Effector CD4-positive, alpha-beta T cell (primary cell): ENCODE results near the gene HAT1.
"Not testable (repeated sequence)": the region's sequence is repeated elsewhere in the genome, so short reads cannot be mapped to it uniquely, and the experiment has no call there.

Source experiments
- DNase-seq: peaks from one replicate; pipeline ENCODE4 v3.0.0-alpha.2; 2020
- total RNA-seq: gene quantifications from one replicate; lab custom pipeline; 2026; lab: John Stamatoyannopoulos, UW

HAT1 gene, protein sequence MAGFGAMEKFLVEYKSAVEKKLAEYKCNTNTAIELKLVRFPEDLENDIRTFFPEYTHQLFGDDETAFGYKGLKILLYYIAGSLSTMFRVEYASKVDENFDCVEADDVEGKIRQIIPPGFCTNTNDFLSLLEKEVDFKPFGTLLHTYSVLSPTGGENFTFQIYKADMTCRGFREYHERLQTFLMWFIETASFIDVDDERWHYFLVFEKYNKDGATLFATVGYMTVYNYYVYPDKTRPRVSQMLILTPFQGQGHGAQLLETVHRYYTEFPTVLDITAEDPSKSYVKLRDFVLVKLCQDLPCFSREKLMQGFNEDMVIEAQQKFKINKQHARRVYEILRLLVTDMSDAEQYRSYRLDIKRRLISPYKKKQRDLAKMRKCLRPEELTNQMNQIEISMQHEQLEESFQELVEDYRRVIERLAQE
- total RNA-seq, result 37.5 reads per million, percentile 62 among the genes with 10 or more reads in this experiment

DNA sequence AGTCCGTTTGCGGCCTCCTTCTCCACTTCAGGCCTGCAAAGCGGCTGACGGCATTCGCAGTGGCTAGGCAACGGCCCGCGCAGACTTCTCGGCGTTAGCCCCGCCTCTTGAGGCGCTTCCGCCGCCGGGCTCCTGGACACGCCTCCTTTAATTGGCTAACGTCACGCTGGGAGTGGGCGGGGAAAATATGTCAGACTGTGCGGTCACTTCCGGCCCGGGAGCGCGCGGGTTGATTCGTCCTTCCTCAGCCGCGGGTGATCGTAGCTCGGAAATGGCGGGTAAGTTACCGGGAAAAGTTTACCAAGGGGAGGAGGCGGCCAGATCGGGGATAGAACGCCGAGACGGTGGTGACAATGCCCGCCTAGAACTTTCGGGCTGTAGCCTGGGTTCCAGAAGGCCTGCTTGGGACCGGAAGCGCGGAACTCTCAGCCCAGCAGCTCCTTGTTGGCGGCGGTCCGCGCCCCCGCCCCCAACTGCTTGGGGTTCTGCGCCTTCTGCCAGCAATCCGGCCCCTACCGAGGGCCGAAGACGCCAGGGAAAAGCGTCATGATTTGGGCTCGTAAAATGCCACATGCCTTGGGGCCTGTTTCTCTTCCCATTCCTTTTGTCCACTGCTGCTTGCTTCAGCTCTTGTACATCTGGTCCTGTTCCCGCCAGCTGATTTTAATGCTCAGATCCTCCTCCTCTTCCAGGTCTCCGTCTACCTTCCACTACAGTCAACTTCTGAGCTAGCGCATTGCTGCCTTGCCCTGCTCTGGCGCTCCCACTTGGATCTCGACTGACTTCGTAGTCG, at the start of gene HAT1:
TSS of gene HAT1 (plus strand) at position 232 of the 793 bp plus-strand sequence. CDS start at position 272, 40 bp downstream.
- DNase-seq, result peak; percentile 96

DNA sequence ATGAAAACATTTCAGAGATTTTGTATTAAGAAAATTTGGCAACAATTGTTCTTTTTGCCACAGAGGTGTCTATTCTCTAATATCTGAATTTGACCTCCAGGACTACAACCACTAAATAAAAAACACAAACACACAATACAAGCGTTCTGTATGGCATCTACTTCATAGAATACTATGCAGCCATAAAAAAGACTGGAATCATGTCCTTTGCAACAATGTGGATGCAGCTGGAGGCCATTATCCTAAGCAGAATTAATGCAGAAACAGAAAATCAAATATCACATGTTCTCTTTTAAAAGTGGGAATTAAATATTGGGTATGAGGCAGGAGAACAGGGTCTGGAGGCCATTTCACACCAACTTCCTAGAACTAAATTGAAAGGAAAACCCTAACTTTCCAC, 47.7 kb upstream of the HAT1 start:
- DNase-seq, result no peak

DNA sequence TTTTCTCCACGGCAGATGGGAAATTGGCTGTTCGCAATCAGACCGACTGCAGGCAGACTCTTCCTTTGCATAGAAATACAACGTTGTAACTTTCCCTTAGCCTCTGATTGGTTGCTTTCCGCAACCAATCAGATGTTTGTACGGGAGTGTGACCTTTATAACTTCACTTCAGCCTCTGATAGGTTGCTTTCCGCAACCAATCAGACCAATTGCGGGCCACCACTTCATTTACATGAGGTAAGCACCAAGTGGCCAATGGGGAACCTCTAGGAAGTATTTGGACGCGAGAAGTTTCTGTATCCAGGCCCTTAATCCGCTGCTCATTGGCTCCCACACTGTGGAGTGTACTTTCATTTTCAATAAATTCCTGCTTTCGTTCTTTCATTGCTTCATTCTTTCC, 47.3 kb upstream of the HAT1 start:
- DNase-seq, result no peak

DNA sequence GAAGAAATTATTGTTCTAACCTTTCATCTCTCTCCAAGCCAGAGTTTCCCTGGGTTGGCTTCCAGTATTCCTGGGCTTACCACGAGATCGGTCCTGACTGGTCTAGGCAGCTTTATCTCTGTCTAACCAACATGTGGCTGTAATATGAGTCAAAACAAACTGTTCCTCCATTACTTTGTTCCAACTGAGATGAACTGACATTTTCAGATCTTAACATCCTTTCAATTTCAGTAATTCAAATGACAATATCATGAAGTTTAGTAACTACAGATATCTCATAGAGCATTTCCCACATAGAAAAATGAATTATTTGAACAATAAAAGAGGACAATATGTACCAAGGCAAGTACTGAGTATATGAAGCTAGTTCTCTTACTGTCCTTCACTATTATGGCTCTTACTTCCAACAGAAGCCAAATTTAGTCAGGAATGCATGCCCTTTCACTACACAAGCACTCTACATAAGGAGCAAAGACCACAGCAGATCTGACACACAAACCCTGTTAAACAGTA, 43.7 kb upstream of the HAT1 start:
- no peak for DNase-seq

DNA sequence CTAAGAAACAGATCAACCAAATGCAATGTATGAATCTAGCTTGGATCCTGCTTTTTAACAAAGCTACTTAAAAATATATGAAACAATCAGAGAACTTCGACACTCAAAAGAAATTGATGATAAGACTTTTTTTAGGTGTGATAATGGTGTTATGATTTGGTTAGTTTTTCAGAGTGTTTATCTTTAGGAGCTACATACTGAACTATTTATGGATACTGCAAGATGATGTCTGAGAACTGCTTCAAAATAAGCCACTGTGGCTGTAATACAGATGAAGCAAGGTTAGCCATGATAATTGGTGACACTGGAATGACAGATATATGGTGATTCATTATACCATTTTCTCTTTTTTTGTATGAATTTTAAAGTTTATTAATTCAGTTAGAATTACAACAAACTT, 42.4 kb upstream of the HAT1 start:
- DNase-seq, result no peak

DNA sequence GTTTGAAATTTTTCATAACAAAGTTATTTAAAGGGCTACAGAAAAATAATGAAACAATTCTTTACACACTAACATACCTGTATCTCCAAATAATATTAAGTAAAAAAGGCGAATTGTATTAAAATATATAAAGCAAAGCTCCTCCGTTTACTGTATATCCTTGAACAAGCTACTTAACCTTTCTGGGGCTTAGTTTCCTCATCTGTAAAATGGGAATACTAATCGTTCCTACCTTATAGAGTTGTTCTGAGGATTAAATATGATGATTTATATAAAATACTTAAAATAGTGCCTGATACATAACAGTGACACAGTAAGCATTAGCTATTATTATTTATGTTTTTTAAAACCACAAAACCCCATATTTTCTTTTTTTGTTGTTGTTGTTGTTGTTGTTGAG, 41.5 kb upstream of the HAT1 start:
- no peak for DNase-seq

DNA sequence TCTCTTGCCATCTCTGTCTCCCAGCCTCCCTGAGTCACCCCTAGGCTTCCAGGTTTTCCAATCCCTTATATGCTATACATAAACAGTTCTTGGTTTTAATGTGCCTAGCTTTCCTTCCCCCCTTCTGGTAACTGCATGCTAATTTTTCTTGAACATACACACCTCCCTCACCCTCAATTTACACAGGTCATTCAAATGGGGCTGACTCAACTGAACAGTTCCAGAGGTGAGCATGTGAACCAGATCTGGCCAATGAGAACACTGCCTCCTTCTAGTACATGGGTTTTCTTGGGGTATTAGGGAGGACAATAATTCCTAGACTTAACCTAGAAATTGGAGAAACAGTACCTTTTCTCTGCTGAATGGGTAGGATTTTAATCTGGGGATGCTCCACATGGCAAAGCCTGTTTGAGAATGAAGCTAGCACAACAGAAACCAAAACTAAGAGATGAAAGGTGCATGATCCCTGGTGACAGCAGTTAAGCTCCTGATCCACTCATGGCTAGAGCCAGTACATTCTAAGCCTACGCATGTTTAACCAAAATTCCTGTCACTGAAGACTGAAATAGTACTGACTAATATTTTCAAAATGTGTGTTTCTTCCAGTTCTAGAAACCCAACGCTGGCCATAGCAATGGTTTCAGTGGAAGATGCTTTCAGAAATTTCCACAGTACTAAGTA, 40.0 kb upstream of the HAT1 start:
- DNase-seq, result no peak

DNA sequence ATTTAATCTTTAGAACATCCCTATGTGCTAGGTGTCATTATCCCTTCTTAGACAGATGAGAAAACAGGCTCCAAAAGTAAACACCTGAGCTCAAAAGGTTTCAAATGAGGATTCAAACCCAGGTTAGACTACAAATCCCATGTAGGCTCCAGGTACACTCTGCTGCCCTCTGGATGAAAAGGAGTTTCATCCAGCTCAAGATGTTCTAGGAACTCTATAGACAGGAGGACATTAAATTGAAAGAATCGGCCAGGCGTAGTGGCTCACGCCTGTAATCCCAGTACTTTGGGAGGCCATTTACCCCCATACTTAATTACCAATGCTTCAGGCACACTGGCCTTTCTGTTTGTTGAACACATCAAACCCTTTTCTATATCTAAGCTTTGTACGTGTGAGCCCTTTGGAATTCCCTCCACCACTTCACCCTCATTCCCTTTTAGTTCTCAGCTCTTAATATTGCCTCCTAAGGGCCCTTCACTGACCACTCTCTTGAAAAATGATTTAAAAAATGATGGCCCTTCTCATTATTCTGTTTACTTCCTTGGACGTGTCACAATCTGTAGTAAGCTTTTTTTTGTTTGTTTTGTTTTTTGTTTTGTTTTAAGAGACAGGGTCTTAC, 38.9 kb upstream of the HAT1 start:
- DNase-seq, result no peak

DNA sequence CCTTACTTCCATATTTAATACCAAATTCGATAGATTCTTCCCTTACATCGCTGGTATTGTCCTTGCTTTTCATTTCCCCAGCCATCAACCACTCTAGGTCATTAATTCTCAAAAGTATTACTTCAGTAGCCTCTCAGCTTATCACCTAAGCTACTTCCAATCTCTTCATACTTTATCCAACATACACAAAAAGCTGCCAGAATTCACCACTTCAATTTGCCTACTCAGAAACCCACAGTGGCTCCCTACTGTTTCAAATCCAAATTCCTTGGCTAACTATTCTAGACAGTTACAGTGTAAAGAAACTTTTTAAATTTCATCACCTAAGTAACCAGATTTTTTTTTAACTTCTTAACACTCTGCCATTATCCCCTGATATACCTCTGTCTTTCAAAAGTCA, 32.9 kb upstream of the HAT1 start:
- no peak for DNase-seq

DNA sequence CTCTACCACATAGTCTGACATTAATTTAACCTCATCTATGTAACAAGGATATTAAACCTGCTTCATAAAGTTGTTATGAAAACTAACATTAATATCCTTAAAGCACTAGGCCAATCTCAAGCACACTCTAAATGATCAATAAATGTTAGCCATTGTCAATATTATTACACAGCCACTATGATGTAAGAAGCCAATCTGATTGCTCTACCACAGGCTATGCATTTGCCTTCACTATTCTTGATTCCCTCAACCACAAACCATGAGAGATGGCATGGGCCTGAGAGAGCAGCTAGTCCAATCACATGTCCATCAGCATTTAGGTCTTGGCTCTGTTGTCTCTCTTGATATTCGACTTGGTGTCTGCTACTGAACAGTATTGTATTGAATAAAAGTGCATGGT, 32.5 kb upstream of the HAT1 start:
- DNase-seq, result no peak

DNA sequence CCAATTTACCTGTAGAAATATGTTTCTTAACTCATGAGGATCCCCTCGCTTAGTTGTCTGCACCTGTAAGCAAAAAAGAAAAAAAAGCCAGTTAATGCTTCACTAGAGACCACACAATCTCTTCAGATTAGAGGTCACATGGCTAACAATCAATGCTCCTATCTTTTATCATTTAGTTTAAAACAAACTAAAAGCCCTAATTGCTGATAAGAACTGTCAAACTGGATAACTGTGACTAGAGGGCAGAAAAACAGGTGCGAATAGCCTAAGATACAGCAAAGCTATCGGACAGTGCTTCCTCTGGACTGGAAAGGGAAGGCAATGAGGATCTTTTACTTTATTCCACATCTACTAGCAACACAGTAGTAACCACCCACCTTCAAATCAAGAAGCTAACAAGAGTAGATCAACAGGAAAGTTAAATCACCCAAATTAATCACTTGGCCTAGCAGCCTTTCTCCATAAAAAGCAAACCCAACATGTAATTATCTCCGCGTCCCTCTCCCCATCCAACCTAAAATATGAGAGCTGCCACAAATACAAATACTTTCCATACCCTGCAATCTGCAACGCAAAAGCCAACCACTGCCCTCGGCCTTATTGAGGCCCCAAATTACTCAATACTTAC, 29.0 kb upstream of the HAT1 start:
- DNase-seq, result no peak

DNA sequence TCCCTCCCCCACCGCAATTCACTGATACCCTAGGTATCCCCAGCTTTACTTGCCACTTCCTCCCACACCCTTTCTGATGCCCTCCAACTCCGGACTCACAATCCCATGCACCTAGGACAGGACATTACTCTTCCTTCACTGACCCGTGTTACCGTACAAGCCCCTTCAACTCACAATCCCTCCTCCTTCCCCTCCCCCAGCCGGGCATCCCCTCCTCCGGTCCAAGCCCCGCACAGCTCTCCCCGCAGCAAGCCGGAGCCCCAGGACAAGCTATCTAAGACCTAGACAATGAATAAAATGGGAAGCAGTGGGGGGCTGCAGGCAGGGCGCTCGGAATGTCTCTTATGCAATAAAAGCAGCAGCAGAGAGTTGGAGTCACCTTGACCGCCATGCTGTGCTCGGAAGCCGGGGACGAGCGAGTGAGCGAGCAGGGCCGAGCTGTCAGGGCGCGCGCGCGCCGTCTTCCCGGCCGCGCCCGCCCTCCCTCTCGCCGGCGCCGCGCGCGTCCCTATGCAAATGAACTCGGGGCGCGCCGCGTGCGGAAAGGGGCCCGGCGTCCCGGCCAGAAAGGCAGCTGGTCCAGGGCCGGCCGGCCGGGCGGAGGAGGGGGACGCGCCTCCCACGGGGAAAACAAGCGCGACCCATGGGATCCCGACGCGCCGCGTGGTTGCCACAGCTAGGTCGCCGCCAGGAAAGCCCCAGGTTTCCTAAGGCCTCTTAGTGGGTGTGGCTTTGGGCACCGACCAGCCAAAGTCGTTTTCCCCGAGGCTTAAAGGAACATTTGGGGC, 28.2 kb upstream of the HAT1 start, which contains the start of gene SLC25A12:
TSS of gene SLC25A12 (minus strand) at position 421 of the 788 bp plus-strand sequence. CDS start at position 391, 30 bp downstream.
- DNase-seq, result peak; percentile 53

DNA sequence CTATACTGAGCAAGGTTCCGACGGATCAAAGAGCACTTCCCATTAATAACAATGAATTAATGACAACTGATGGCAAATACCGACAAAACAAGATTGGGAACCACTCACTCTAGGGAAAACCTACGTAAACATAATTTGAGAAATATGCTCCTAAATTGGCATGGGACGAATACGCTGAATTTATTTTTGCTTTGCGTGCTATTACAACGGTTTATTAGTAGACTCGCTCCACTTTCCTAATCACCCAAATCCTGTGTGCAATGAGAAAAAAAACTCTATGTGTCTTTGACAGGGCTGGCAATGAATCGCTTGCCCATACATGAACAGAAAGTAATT, 27.7 kb upstream of the HAT1 start:
- DNase-seq, result no peak

DNA sequence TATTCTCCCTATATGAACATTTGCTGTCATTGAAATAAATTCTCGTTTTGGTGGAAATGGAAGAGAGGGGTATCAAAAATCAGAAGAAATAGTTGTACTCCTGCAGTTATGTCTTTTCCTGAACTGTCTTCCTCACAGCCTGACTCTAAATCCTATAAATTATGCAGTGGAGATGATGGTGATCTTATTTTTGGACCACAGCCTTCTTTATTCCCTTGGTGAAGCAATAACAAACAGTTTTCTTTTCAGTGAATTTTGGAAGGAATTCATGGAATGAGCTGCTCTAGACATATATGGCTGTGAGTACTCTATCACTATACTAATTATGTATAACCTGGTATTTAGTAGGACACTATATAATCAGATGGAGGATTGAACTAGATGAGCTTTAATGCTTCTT, 26.5 kb upstream of the HAT1 start:
- DNase-seq, result no peak

DNA sequence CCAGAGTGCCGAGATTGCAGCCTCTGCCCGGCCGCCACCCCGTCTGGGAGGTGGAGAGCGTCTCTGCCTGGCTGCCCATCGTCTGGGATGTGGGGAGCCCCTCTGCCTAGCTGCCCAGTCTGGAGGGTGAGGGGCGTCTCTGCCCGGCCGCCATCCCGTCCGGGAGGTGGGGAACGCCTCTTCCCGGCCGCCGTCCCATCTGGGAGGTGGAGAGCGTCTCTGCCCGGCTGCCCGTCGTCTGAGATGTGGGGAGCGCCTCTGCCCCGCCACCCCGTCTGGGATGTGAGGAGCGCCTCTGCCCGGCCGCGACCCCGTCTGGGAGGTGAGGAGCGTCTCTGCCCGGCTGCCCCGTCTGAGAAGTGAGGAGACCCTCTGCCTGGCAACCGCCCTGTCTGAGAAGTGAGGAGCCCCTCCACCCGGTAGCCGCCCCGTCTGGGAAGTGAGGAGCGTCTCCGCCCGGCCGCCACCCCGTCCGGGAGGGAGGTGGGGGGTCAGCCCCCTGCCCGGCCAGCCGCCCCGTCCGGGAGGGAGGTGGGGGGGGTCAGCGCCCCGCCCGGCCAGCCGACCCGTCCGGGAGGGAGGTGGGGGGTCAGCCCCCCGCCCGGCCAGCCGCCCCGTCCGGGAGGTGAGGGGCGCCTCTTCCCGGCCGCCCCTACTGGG, 22.5 kb upstream of the HAT1 start:
- DNase-seq, result not testable (repeated sequence)

DNA sequence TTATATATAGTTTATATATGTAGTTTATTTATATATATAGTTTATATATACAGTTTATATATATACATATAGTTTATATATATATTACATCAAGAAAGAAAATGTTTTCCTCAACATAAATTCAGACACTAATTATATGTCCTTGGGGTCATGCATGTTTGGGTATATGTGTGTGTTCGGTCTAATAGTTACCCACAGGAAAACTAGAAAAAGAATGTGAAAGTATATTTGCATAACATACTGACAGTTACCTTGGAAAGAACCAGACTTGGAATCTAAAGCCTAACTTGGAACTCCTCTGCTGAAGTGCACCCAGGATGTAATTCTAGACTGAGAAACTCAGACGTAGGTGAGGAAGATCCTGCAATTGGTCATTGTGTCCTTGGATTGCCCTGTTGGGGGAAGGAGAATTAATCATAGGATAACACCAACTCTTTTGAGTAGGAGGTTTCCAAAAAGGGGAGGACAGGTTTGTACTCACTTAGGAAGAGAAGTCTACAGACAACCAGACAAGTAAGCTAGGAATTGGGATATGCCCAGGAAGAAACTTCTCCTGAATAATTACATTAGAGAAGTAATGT, 19.3 kb upstream of the HAT1 start:
- DNase-seq, result no peak

DNA sequence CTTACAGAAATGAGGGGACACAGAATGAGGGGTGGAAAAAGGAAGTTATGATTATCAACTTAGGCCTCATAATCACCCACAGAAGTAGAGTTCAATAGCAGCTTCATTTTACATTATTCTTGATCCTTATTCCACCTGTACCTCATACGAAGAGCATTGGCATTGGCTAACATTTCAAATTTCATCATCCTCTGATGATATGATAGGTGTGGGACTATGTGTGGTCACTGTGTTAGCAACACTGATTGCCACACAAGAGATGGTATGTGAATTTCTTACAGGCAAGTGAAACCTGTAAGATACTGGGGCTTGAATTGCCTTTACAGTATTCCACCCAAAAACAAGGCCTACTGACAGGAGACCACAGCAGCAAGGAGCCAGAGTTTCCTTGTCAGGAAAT, 14.0 kb upstream of the HAT1 start:
- DNase-seq, result no peak

DNA sequence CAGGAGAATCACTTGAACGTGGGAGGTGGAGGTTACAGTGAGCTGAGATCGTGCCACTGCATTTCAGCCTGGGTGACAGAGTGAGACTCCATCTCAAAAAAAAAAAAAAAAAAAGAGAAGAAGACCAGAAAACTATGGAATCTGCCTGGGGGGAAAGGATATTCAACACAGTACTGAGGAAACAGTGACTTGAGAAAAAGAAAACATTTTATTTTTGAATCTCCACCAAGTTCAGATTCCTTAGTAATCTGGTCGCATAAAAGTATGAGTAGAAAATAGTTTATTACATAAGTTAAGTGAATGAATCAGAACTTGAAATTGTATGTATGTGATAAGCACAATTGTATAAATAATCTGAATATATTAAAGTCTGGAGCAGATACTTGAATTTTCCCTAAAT, 13.0 kb upstream of the HAT1 start:
- no peak for DNase-seq

DNA sequence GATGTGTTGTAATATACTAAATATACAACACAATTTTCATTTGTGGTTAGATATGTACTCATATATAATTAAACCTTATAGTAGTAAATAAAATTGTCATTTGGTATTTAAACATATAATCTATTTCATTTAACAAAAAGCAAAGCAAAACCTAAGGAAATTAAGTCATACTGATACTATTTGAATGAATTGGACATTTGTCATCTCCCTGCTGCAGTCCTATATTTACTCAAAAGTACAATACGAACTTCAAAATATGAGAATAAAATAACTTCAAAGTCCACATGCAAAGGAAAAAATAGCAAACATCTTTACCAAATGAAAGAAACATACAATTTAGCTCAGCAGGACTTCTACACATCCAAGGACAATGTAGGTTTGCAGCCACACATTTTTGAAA, 11.8 kb upstream of the HAT1 start:
- DNase-seq, result no peak

DNA sequence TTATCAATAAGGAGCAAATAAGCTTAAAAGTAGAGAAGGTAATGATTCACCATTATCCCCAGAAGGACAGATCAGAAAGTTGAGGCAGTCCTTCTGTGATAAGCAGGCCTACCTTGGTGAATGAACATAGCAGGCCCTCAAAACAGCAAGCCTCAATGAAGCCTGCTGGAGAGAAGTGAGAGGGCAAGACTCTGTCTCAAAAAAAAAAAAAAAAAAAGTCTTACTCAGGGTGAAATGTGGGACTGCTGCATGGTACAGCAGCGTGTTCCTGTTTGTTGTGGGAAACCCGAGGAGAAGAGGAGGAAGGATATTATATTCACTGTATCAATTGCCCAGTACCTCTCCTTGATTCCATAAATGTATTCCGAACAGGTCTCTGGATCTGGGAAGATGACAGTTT, 8.7 kb upstream of the HAT1 start:
- no peak for DNase-seq
